ENCODE measurements around the gene XK.

The XK gene

GRCh38 chrX:37684426-37684825 lies 1.2 kb upstream of the XK start:
- no peak for DNase-seq

GRCh38 chrX:37684973-37685372 lies 618 bp upstream of the XK start:
- no peak for DNase-seq

GRCh38 chrX:37686369-37686995 lies 891 bp downstream of the XK start:
- DNase-seq: no peak

- DNase-seq: no peak
Measured at GRCh38 chrX:37686996-37687395, 1.4 kb downstream of the XK start.

- DNase-seq: no peak
Measured at GRCh38 chrX:37690119-37690518, 4.5 kb downstream of the XK start.

GRCh38 chrX:37692918-37693317 lies 7.3 kb downstream of the XK start:
- DNase-seq: no peak

GRCh38 chrX:37697169-37697760 lies 11.7 kb downstream of the XK start:
- DNase-seq: no peak

- DNase-seq: no peak
Measured at GRCh38 chrX:37701588-37701987, 16.0 kb downstream of the XK start.

GRCh38 chrX:37711991-37712390 lies 26.4 kb downstream of the XK start:
- DNase-seq: no peak

GRCh38 chrX:37712458-37712857 lies 26.9 kb downstream of the XK start:
- no peak for DNase-seq

- DNase-seq: no peak
Measured at GRCh38 chrX:37714479-37714878, 28.9 kb downstream of the XK start.

- no peak for DNase-seq
Measured at GRCh38 chrX:37716602-37717001, 31.0 kb downstream of the XK start.

- DNase-seq: no peak
Measured at GRCh38 chrX:37717708-37718107, 32.1 kb downstream of the XK start.

GRCh38 chrX:37722595-37722994 lies 37.0 kb downstream of the XK start:
- DNase-seq: no peak

- DNase-seq: no peak
Measured at GRCh38 chrX:37726346-37726745, 40.8 kb downstream of the XK start.

- peak; percentile 63 for DNase-seq
Measured at GRCh38 chrX:37745354-37745753, 59.8 kb downstream of the XK start.

GRCh38 chrX:37745835-37746217 lies 60.2 kb downstream of the XK start:
- DNase-seq: no peak

GRCh38 chrX:37746218-37746941 lies 60.8 kb downstream of the XK start:
- no peak for DNase-seq

GRCh38 chrX:37746951-37747350 lies 61.4 kb downstream of the XK start:
- DNase-seq: no peak

- no peak for DNase-seq
Measured at GRCh38 chrX:37752281-37752680, 66.7 kb downstream of the XK start.

GRCh38 chrX:37752936-37753335 lies 67.3 kb downstream of the XK start:
- no peak for DNase-seq

GRCh38 chrX:37753384-37753783 lies 67.8 kb downstream of the XK start:
- no peak for DNase-seq

GRCh38 chrX:37754516-37754915 lies 68.9 kb downstream of the XK start:
- no peak for DNase-seq

GRCh38 chrX:37755025-37755424 lies 69.4 kb downstream of the XK start:
- no peak for DNase-seq

- no peak for DNase-seq
Measured at GRCh38 chrX:37757082-37757481, 71.5 kb downstream of the XK start.

All from stimulated activated CD4-positive, alpha-beta T cell treated with anti-CD3 and anti-CD28 coated beads, Interleukin-4, amount 100 ng/mL, for 4 hours (primary cell).